A673 (cell line): Measurements from ENCODE around the gene CCDC174. TPM values are rescaled to one million over a fixed set of nuclear protein-coding genes. Genes with fewer than 3 reads are reported as not detected.

Source experiments
- BruUV-seq: library from RNA; stranded (reverse); fragments of 400-500 nt; replicated peaks from 2 replicates; lab custom pipeline; 2021; lab: Mats Ljungman, UMichigan
- CTCF ChIA-PET: fragments of 300-600 bp; sonication (Branson Sonifier 250); formaldehyde crosslinking; loops from one replicate; lab custom pipeline; 2022; ENCODE audit warnings: antibody characterized with exemption; lab: Charles Lee
- POLR2A ChIA-PET: fragments of 300-600 bp; sonication (Branson Sonifier 250); formaldehyde crosslinking; loops from one replicate; lab custom pipeline; 2022; ENCODE audit warnings: antibody characterized with exemption; ENCODE audit not compliant: low non-redundant PET; lab: Charles Lee
- DNase-seq: peaks from one replicate; pipeline ENCODE4 v3.0.0-alpha.2; 2015; ENCODE audit warnings: low spot score
- H3K27ac ChIP-seq: fragments of 200-600 bp; sonication (generic); 2 replicates; pipeline ENCODE4 v1.5.1; 2016; ENCODE audit warnings: mixed run types, low read depth, mild to moderate bottlenecking, mixed read lengths, antibody characterized with exemption, low read length; ENCODE audit not compliant: poor library complexity, severe bottlenecking
- H3K27me3 ChIP-seq: fragments of 200-600 bp; sonication (generic); replicated peaks from 2 replicates; pipeline ENCODE4 v1.6.1; 2017; ENCODE audit warnings: mixed run types, low read depth, mild to moderate bottlenecking, mixed read lengths, antibody characterized with exemption, low read length; ENCODE audit not compliant: insufficient read depth, poor library complexity
- H3K36me3 ChIP-seq: fragments of 200-600 bp; sonication (generic); 2 replicates; pipeline ENCODE4 v1.6.1; 2016; ENCODE audit warnings: mixed run types, mild to moderate bottlenecking, mixed read lengths, antibody characterized with exemption, low read length; ENCODE audit not compliant: insufficient read depth, poor library complexity, severe bottlenecking
- H3K4me1 ChIP-seq: fragments of 200-600 bp; sonication (generic); 2 replicates; pipeline ENCODE4 v1.6.1; 2017; ENCODE audit warnings: mixed run types, mild to moderate bottlenecking, mixed read lengths, antibody characterized with exemption, low read length; ENCODE audit not compliant: insufficient read depth, poor library complexity, severe bottlenecking
- H3K4me3 ChIP-seq: fragments of 200-600 bp; sonication (generic); 2 replicates; pipeline ENCODE4 v1.5.1; 2016; ENCODE audit warnings: low read depth, mixed run types, mild to moderate bottlenecking, mixed read lengths, low read length; ENCODE audit not compliant: poor library complexity, severe bottlenecking
- H3K9me3 ChIP-seq: fragments of 200-600 bp; sonication (generic); 2 replicates; pipeline ENCODE4 v1.6.1; 2016; ENCODE audit warnings: mixed run types, low read depth, mild to moderate bottlenecking, mixed read lengths, antibody characterized with exemption, low read length; ENCODE audit not compliant: poor library complexity, severe bottlenecking
- CTCF ChIP-seq: fragments of 300-800, 200-600 bp; sonication (generic); conservative IDR thresholded peaks from 2 replicates; pipeline ENCODE4 v1.5.1; 2017; ENCODE audit warnings: low read depth, mild to moderate bottlenecking, antibody characterized with exemption, low read length, moderate library complexity, mixed read lengths
- EZH2 ChIP-seq: fragments of 200-600 bp; sonication (generic); IDR thresholded peaks from 2 replicates; pipeline ENCODE4 v1.6.1; 2017; ENCODE audit warnings: borderline replicate concordance, low read depth, mild to moderate bottlenecking, mixed read lengths, antibody characterized with exemption, low read length; ENCODE audit not compliant: poor library complexity, severe bottlenecking
- intact Hi-C: fragments of 100-400 bp; cut with micrococcal nuclease; formaldehyde crosslinking; loops from one replicate; pipeline ENCODE4 v1.10.0; 2022; ENCODE audit not compliant: unreplicated experiment
- total RNA-seq: library from RNA; stranded (reverse); gene quantifications from 2 replicates; pipeline ENCODE4 v1.2.3, GENCODE V29; 2021

Gene CCDC174
- total RNA-seq, 1 experiment from 2014 or later = 19.8 TPM

- no peak for DNase-seq
- Histone ChIP-seq H3K36me3 (no peaks in the 10 kb centered on the region), H3K4me1 (no peaks in the 10 kb centered on the region), H3K9me3 (no peaks in the 10 kb centered on the region), H3K4me3 (no peak overlapping the region), H3K27me3 (no peaks in the 10 kb centered on the region), H3K27ac (no peak overlapping the region)
- TF ChIP-seq CTCF = no peak
- TF ChIP-seq EZH2 = no peak
- intact Hi-C loops = loop anchor here (10.0 kb wide), 1 partner anchor 97 kb away; no protein-coding TSS in a partner anchor
- no TSS peak for BruUV-seq
- ChIA-PET POLR2A (no interaction called here), CTCF (no interaction called here)
Measured at GRCh38 chr3:14678015-14678503, 26.5 kb downstream of the CCDC174 start.

GRCh38 chr3:14680115-14680514 is 28.6 kb downstream of the CCDC174 start:
- Histone ChIP-seq H3K4me3 (no peak overlapping the region), H3K36me3 (no peaks in the 10 kb centered on the region), H3K4me1 (no peaks in the 10 kb centered on the region), H3K9me3 (no peaks in the 10 kb centered on the region), H3K27ac (no peak overlapping the region), H3K27me3 (no peaks in the 10 kb centered on the region)
- intact Hi-C loops = no loop called here
- BruUV-seq = no TSS peak
- ChIA-PET CTCF (no interaction called here), POLR2A (no interaction called here)
- TF ChIP-seq EZH2 (no peak), CTCF (no peak)
- no peak for DNase-seq

- POLR2A ChIA-PET = no interaction called here
- no peak for DNase-seq
- no peaks in the 10 kb centered on the region for H3K9me3 ChIP-seq
- H3K36me3 ChIP-seq = no peaks in the 10 kb centered on the region
- H3K4me3 ChIP-seq = no peak overlapping the region
- H3K27me3 ChIP-seq = no peaks in the 10 kb centered on the region
- no TSS peak for BruUV-seq
- intact Hi-C loops = no loop called here
- CTCF ChIA-PET = no interaction called here
- TF ChIP-seq EZH2 (no peak), CTCF (no peak)
- H3K27ac ChIP-seq = no peak overlapping the region
- H3K4me1 ChIP-seq = no peaks in the 10 kb centered on the region
Measured at GRCh38 chr3:14680716-14681115, 29.2 kb downstream of the CCDC174 start.
